NCI-H524 (cell line): Measurements from ENCODE around the gene KCNMB2.
A peak's percentile ranks its signal among the peaks of the same experiment; 100 is the strongest.
"Not testable (repeated sequence)": the region's sequence is repeated elsewhere in the genome, so short reads cannot be mapped to it uniquely, and the experiment has no call there.

Experiments
- DNase-seq, 2 experiments: peaks; one replicate each; lab custom pipeline; 2025; lab: John Stamatoyannopoulos, UW

The KCNMB2 gene

DNA sequence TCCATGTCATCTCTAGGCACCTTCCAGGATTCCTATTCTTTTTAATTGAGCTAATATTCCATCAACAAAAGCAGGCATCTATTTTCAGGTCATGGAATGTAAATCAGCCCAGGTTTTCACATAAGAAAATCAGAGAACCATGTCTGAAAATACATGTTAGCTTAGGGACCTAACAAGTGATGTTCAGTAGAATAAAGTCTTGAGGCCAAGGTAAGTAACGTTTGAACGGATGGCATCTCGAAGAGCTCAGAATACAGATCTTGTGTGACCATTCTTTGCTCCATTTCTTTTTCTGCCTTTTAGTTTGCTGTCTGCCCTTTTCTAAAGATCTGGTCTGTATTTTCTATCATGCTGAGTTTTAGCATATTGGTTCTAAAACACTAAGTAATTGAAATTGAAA is 16.5 kb upstream of the KCNMB2 start:
- DNase-seq: no peak

DNA sequence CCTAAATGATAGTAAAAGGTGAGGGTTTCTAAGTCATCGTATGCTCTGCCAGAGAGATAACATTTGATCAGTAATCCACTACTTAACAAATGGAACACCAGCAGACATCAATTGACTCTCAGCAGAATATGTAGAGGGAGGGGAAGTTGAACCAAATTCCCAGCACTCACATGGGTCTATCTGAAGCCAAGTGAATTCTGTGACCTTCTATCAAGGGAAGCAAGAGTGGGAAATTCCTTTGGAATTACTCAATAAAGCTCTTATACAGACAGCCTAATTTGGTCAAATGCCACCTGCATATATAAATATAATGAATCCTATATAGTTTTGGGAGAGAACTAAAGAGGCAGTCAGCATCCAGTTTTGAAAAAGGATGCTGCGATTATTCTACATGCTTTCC is 15.8 kb upstream of the KCNMB2 start:
- DNase-seq: no peak

DNA sequence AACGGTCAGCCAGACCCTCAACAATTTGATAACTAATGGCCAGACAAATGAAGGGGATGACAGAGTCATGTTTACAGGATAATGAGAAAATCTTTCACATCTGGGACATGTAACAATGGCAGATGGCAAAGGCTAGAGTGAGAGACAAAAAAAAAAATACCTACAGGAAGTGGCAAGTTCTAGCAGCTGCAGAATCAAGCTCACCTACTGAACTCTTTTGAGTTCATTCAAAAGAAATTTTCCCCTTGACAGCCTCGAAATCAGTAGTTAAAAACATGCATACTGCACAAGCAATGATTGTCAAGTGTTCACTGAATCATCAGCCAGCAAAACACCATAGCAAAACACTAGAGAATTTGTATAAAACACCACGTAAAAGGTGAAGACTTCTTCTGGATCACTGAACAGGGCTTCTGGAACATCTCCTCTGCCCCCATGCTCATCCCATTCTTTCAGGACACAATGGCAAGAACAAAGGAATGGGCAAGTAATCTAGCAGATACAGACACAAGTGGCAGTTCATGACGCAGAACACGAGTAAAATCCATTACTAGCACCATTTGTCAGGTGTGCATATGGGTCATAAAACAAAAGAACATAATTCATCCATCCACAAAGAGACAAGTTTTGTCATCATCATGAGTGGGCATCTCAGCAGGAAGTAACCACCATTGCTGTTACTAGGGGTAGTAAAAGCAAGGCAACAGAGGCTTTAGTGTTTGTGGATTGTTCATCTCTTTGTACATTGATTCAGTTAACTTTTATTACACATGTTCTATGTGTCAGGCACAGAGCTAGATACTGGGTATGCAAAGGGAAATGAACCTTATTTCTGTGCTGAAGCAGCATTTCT is 13.8 kb upstream of the KCNMB2 start:
- DNase-seq: peak; percentile 21 to 79

DNA sequence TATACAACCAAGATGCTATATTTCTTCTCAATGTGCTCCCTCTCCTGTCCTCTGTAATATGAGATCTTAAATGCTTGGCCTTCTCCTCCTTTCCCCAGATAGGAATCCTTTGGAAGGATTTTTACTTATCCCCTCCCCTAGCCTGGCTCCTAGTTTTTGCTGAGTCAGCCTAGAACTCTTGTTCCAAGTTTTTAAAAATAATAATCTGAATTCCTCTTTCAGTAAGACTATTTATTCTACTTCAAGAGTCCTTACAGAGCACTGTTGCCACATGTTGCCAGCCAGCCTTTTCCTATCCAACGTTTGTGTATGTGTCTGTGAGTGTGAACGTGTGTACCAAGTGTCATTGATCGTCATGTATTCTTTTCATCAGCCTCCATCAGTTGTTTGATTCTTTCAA is 11.0 kb upstream of the KCNMB2 start:
- DNase-seq: no peak

DNA sequence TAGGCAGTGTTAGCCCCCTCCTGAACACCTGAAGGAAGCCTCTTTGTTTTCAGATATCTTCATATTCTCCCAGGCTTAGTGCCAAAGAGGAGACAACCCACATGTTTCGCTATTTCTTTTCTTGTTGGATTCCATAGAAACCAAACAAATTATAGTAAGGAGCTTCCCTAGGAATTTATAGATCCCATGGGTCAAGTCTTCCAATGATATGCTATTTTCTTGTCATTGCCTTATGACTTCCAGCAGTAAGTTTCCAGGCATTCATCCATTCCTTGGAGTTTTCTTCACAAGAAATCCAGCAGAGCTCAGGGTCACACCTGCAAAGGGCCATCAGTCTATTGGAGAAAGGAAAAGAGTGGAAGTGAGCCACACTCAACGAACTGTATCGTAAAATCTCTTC is 9.9 kb upstream of the KCNMB2 start:
- no peak for DNase-seq

DNA sequence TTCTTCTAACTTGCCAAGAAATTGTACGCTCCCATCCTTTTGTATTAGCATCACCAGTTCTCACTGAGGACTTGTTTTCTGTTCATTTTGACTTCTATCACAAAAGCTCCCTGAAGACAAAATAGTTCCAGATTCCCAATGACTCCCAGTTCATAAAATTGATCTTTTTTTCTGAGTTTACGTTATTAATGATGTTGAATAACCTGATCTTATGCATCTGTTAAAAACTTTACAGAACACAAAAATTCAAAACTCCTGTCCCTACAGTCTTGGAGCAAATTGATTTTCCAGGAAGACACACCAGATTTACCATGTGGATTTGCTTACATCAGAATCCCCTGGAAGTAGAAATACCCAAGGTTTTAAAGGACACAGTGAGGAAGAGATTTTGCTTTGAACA is 8.3 kb upstream of the KCNMB2 start:
- DNase-seq: no peak

DNA sequence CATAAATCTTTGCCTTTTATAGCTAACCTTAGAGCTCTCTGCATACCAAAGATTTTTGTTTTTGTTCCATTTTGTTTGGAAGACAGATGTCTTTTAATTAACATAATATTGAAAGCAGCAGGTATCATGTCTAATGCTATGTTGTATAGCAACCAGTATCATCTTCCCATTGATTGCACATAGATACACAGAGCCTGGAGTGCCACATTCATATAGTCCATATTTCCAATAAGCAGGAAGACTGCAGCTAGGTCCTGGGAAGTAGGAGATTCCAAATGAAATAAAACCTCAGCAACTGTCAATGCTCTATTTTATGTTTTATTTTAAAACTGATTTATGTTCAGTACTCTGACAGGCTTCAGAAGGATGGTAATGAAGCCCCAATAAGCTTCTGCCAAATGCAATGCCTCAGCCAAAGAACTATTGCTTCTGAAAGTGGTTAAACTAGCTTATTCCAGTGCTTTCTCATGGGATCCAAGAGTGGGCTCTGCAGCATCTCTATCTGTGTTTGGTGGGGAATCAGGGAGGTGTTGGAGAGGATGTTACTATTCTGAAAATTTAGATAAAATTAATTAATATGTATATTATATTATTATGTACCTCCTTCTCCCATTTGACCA is 6.5 kb upstream of the KCNMB2 start:
- DNase-seq: no peak

DNA sequence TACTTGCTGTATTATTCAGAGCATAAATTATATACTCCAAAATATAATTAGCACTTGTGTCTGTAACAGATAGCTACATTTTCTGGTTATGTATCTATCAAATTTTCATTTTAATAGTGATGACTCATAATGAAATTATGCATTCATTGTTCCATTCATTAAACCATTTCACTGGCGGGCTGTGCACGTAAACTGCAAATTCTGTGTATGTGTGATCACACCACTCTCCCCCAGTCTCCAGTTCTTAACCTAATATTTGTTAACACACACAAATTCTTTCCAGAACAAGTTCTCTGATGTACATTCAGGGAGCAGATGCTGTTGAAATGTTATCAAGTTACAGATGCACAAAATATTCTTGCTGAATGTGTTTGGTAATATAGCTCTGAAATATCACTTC is 3.8 kb upstream of the KCNMB2 start:
- DNase-seq: peak in 1 of 2 experiments; percentile 13

DNA sequence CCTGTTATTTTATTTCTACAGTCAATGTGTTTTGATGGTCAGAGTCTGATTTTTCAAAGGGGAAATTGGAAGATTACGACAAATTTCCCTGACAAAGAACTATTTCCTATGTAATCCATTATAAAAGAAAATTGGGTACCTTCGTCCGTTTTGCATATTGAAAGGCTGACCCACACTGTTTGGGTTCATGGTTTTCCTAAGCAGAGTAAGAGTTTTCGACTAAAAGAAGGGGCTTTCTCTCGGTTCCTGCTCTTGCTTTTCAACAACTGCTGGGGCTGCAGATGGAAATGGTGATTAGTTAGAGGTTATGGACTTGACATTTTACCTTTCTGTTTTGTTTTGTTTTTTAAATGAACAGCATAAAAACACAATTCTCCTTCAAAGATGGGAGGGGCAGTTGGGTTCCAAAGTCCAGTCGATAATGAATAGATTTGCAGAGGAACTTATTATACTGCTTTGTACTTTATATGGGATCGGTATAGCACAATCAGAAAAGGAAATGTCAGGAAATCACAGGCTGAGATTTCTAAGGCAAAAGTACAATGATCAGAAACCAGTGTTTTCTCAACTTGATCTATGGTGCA is 978 bp downstream of the KCNMB2 start:
- no peak for DNase-seq

DNA sequence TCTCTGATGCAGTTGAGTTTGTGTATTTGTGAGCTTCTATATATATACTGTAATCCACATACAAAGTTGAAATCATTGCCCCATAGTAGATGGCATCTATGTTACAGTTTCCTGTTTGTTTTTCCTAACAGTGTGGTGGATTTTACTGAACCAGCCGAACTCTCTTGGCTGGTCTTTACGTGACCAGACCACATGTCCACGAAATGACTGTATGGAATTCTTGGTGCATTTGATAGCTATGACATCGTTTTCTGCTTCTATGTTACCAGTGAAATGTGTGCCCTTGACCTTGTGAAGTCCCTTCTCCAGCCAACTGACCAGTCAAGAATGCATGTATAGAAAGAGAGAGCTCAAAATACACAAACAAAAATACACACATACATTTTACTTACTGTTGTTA is 1.8 kb downstream of the KCNMB2 start:
- no peak for DNase-seq

DNA sequence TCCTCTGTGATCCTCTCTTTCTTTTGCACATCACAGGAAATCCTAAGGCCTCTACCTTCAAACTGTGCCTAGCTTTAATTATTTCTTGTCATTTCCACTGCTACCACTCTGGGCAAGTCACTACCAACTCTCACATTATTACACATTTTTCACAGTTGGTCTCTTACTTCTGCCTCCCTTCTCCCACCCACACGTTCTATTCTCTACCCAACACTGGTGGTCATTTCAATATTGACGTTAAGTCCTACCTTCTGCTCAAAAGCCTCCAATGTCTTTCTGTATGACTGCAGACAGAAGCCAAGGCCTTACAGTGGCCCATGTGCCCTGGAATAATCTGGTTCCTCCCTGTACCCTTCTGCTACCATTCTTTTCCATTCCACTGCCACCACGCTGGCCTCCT is 3.9 kb downstream of the KCNMB2 start:
- DNase-seq: no peak

DNA sequence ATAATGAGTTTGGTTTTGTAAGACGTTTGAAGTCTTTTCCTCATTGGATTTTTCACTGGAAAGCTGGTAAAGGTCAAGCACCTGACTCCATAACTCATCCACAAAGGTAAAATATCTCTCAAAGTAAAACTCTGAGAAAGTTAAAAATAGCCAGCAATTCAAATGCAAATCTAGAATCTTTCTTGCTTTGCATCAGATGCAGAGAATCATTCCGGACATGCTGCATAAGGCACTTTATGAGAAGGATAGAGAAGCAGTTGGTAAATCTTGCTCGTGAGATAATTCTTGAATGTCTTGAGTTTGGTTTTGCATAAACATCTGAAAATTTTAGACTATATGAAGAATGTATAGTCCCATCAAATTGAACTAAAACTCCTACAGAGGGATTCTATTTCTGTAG is 9.1 kb downstream of the KCNMB2 start:
- DNase-seq: no peak

DNA sequence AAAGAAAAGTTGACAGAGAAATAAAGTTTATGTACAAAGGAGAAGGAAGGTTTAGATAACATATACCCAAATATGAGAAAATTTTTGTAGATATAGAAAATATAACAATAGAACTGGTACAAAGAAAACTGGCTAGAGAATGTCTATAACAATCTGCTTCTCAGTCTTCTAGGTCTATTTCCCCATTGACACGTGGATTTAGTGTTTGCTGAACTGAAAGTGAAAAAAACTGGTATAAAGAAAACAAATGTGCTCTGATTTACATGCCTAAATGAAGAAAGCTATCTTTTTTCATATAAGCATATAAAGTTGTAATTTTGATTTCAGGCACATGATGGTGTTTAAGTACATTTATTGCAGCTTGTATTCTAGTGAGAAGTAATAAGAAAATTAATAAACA is 9.8 kb downstream of the KCNMB2 start:
- no peak for DNase-seq

DNA sequence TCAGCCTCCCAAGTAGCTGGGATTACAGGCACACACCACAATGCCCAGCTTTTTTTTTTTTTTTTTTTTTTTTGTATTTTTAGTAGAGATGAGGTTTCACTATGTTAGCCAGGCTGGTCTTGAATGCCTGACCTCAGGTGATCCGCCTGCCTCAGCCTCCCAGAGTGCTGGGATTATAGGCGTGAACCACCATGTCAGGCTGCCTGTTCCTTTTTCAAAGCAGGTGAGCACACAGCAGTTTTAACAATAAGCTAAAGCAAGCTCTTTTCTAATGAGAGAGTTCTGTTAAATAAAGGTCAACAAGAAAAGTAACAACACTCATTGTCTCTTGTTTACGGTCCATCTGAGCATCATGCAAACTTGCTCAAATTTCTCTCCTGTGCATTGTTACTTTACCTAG is 13.2 kb downstream of the KCNMB2 start:
- not testable (repeated sequence) for DNase-seq

DNA sequence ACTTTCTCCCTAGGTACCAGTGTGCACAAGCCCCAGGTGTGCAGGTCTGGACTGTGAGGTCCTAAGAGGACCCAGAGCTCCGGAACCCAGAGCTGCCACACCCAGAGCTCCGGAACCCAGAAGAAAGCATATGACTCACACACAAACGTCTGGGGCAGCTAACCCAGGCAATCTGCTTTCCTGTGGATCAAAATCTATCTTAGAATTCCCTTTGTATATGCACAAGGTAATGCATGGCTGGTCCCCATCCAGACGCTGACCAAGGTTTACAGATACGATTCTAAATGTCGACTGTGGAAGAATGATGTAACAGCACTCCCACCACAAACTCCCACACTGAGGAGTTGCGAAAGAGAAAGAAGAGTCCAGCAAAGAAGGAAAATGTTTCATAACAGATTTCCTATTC is 15.7 kb downstream of the KCNMB2 start:
- DNase-seq: no peak

DNA sequence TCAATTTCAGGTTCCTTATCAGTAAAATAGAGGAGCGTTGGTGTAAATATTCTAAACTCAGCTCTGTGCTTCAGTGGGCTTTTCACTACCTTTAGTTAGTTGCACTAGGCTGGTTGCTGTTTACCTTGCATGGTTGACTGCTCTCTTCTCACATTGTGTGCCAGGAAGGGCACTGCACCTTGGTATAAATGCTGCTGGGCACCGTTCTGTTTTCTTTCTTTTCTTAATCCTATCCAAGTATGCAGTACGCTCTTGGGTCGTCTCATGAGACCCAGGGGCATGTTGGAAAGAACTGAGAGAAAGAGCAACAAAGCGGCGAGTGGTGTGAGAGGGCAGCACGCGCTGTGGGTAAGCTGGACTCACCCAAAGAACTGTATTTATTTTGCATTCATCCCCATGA is 22.4 kb downstream of the KCNMB2 start:
- no peak for DNase-seq

DNA sequence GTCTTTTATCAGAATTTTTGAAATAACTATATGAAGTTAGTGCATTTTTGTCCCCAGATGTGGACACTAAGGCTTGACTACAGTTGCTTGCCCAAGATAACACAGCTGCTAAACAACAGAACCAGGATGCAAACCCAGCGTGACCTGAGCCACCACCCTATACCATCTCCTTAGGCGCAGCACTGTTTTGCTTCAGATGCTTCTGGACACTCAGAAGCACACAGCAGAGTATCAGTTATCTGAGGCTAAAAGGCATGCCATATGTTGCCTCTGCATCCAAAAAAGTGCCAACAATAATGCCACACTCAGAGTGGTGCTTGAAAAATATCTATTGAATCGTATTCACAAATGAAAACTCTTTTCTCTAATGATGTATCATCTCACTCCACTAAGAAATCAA is 24.5 kb downstream of the KCNMB2 start:
- DNase-seq: peak; percentile 46 to 86

DNA sequence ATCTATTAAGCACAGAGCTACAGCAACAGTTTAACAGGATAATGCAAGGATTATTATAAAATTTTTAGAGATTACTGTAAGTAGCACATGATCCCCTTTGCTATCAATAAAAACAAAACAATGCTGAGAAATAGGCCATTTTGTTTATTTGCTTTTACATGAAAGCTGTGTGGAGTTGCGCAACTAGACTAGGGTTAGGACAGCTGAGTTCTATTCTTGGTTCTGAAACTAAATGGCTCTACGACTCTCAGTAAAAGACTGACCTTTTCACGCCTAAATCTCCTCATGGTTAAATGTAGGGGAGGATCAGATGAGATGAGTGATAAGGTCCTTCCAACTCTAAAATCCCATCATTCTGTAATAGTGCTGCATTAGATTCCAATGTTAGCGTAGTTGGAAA is 25.0 kb downstream of the KCNMB2 start:
- no peak for DNase-seq

DNA sequence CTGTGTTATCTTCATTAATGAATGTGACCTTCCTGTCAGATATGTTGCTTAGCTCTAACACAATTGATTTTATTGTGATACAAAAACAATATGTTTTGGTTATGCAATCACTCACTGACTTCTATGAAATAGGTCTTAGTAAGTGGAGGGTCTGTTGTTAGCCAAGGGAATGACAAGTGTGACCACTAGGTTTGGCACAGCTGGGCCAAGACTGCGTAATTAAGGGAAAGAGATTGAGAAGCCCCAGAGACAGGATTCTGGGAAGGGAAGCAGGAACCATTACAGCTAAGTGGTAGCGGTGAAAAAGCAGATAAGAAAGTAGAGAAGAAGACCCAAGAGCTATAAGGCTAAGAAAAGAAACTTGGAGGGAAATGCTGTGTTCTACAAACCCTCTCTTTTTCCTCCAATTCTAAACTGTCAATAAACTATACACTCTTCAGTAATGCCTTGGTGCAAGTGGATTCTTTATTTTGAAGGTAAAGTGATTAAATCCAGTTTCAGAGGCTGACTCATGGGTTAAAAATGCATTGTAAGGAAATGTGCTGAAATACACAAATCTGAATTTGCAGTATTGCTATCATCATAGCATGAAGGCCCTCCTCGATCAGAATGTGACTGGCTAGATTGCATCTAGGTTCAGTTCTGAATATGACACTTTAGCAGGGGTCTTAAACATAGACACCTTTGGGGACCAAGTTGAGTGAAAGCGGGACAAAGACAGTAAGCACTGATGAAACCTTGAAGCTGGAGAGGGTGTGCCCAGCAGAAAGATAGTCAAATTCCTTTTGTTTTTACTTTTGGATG is 26.1 kb downstream of the KCNMB2 start:
- no peak for DNase-seq

DNA sequence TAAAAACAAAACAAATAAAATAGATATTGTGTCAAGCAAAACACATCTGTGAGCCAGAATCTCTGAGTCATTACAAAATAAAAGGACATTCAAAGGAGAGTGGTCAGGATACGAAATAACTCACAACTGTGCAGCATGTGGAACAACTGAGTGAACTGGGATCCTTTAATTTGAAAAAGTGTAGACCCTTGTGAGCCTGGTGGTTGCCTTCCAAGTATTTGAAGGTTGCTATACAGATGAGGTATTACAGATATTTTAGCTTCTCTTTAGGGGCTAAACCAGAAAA is 26.7 kb downstream of the KCNMB2 start:
- DNase-seq: no peak

DNA sequence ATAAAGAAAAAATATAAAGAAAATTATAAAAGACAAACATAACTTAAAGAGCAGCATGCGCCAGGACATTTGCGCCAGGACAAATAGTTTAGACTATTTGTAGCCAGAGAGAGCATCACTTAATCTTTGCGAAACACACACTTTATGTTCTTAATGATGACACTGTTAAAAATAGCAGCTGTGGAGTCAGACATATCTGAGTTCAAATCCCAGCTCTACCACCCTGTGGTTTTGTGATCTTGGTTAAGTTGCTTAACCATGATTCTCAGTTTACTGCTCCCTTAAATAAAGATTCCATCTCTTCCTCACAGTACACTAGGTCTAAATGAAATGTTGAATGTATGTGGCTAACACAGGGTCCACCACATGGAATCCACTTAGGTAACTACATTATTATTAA is 31.4 kb downstream of the KCNMB2 start:
- DNase-seq: no peak

DNA sequence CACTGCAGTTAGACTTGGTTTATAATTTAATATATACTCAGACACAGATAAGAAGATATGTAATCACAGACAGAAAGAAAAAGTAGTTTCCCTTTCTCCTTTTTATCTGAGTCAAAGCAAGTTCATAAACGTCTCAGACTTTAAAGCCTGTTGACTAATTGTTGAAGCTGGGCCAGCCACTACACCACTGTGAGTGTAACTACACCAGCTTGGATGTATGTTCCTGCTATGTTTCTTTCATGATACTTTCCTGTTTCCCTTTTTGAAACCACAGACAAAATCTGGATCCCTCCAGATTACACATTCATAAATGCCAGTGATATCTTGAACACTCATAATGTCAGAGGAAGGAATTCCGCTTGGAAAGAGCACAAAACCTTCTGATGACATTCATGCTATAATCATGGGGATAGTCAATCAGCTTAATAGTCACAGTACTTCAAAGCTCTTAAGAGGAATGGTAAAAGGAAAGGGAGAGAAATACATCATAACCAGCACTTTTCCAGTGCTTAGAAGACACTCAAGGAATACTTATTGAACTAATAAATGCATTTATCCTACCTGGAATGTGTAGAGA is 32.0 kb downstream of the KCNMB2 start:
- DNase-seq: no peak

DNA sequence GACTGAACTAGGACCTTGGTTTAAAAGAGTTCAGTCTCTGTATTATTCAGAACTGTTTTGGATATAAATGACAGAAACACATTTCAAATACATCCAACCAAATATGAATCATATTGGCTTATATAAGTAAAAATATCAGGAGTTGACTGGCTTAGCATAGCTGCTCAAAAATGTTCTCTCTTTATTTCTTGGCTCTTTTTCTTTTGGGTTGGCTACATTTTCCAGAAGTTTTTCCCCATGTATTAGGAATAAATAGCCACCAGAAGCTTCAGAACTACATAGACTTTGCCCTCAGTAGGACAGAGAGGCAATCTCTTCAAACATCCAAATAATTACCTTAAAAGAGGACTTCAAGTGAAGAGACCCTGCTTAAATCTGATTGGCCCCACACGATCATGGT is 32.7 kb downstream of the KCNMB2 start:
- no peak for DNase-seq
